Epithelial cell of prostate (primary cell): ENCODE data around the gene CDC23.
"Not testable (repeated sequence)": the region's sequence is repeated elsewhere in the genome, so short reads cannot be mapped to it uniquely, and the experiment has no call there.

ENCODE experiments used
- DNase-seq: peaks from one replicate; pipeline ENCODE4 v3.0.0-alpha.2; 2011; ENCODE audit warnings: low read depth, low spot score
- H3K27ac ChIP-seq: fragments of 450-650 bp; 2 replicates; pipeline ENCODE4 v1.5.1; 2017; ENCODE audit warnings: mild to moderate bottlenecking

Gene CDC23, protein sequence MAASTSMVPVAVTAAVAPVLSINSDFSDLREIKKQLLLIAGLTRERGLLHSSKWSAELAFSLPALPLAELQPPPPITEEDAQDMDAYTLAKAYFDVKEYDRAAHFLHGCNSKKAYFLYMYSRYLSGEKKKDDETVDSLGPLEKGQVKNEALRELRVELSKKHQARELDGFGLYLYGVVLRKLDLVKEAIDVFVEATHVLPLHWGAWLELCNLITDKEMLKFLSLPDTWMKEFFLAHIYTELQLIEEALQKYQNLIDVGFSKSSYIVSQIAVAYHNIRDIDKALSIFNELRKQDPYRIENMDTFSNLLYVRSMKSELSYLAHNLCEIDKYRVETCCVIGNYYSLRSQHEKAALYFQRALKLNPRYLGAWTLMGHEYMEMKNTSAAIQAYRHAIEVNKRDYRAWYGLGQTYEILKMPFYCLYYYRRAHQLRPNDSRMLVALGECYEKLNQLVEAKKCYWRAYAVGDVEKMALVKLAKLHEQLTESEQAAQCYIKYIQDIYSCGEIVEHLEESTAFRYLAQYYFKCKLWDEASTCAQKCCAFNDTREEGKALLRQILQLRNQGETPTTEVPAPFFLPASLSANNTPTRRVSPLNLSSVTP

DNA sequence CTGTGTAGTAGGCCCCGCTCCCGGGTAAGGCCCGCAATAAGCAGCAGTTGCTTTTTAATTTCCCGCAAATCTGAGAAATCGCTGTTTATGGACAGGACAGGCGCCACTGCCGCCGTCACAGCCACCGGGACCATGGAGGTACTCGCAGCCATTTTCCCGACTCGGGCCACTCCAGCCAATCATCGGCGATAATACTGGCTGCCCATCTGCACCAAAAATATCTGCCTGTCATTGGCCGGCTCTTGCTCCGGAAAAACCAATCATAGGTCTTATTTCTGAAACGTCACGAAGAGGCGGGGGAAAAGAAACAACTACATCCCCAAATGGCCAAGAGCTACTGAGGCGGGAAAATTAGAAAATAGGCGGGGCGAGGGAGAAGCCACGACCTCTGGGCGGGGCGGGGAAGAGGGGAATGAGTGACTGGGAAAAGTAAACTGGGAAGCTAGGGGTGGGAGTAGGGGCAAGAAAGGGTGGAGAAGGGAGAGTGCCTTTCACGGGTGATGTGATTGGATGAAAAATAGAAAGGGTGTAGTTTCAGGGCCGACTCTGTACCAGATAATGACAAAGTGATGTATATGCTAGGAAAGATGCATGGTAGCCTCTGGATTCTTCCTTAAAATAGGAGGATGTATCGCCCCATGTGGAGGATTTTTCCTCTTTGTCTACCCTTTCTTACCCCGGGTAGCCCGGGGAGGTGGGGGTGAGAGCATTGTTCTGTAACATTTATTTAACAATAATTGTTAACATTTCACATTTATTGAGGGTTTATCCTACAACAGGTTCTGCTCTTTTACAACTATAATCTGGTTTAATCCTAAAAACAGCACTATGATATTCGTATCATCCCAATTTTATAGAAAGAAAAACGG, at the start of gene CDC23:
TSS of gene CDC23 (minus strand) at position 163 of the 869 bp plus-strand sequence. CDS start at position 152, 11 bp downstream.
- DNase-seq: peak; percentile 91
- peak within 1 kb of the TSS; percentile 40 for H3K27ac ChIP-seq

DNA sequence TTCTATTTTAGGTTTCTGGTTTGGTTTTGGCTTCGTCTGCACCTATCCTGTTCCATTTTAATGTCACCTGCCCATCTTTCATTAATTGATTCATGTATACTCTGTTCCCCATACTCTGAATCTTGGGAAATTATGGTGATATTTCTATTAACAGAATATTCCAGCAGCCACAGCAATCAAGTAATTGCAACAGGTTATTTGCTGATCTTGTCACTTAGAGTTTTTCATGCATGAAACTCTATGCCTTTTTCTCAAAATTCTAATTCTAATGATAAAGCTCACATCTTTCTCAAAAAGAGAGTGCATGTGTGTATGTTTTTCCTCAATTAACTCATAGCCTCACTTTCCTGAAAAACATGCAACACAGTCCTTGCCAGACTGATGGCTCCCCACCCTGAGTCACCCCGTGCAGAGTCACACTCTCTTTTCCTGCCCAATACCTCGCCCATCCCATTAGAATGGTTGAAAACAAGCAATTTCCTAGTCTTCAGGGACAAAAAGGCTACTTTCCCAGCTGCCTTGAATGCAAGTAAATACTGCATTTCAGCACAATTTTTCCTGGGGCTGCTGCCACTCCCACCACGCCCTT, 45.7 kb upstream of the CDC23 start:
- no peak overlapping the region for H3K27ac ChIP-seq
- DNase-seq: no peak

DNA sequence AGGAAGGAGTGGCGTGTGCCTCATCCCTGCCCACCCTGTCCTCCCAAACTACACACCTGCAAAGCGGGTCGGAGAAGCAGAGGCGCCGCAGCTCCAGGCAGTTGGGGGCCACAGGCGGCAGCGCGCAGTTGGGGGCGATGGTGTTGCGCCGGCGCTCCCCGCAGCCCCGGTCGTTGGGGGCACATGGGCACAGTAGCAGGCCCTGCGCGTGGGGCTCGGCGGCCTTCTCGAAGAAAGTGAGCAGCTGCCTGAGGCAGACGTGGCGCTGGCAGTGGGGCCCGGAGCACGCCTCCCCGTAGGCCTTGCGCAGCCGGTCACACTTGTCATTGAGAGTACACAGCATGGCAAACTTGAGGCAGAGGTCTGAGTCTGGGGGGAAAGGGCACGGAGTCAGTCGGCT, 44.5 kb upstream of the CDC23 start:
- H3K27ac ChIP-seq: no peak overlapping the region
- DNase-seq: no peak

DNA sequence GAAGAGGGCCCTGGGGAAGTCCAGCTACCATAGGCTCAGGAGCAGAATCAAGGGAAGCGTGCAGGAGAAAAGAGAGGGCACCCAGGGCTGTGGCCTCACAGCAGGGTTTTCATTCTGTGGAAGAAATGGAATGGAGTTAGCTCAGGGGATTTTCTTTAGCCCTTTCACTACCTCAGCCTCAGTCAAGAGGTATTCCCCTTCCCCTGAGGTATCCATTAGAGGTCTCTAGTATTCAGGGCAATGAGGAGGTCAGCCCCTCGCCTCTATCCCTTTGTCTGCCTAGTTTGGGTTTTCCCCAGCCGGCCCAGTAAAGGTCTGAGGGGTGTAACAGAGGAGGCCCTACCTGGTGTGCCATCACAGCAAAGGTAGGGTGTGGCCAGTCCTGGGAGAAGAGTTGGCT, 39.8 kb upstream of the CDC23 start:
- no peak overlapping the region for H3K27ac ChIP-seq
- DNase-seq: no peak

DNA sequence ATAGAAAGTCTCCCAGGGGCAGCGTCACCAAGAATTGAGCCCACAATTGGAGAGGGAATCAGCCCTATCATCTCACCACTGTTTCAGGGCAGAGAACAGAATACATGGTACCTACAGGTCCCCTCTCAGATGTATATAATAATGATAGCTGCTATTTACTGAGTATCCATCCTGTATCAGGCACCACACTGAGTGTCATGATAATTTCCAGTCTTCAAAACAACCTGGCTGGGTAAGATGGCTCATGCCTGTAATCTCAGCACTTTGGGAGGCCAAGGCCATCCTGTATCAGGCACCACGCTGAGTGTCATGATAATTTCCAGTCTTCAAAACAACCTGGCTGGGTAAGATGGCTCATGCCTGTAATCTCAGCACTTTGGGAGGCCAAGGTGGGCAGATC, 34.7 kb upstream of the CDC23 start:
- not testable (repeated sequence) for DNase-seq, H3K27ac ChIP-seq

DNA sequence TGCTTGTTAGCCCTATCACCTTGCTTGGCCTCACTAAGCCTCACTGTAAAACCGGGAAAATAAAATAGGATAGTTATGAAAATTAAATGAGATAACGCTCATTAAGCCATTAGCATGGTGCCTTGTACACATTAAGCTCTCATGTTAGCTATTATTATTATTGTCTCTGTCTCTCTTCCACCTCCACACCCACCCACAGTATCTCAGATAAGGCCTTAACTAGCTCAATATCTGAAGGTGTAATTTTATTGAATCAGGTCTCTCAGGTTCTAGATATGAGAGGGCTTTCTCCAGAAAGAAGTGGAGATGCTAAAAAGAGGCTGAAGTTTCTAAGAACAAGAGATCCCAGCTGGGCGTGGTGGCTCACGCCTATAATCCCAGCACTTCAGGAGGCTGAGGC, 33.7 kb upstream of the CDC23 start:
- H3K27ac ChIP-seq: no peak overlapping the region
- no peak for DNase-seq

DNA sequence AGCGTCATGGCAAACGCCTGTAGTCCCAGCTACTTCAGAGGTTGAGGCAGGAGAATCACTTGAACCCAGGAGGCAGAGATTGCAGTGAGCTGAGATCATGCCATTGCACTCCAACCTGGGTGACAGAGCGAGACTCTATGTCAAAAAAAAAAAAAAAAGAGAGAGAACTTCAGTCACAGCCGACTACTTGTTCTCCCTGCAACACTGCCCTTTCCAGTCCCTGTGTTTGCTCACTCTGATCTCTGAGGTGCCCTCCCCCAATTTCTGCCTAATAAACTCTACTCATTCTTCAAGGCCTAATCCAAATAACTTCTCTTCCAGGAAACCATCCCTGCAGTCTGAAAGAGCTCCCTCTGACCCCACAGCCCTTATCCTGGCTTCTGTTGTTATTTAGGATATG, 33.2 kb upstream of the CDC23 start:
- no peak overlapping the region for H3K27ac ChIP-seq
- no peak for DNase-seq

DNA sequence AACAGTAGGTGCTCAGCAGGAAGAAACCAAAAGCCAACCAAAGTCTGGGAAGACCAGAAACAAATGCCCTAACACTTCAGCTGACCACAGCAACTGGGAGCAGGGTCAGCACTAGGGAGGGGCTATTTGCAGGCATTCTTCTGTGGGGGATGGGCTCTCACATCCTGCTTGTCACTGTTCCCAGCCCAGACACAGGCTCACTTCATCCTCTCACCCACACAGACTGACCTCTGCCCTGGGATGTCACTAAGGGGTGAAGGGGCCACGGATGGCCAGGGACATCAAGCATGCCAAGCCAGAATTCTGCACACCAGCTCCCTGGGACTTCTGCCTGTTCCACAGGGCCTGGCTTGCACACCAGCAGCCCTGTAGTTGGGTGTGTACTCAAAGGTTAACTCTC, 32.6 kb upstream of the CDC23 start:
- DNase-seq: no peak
- H3K27ac ChIP-seq: no peak overlapping the region

DNA sequence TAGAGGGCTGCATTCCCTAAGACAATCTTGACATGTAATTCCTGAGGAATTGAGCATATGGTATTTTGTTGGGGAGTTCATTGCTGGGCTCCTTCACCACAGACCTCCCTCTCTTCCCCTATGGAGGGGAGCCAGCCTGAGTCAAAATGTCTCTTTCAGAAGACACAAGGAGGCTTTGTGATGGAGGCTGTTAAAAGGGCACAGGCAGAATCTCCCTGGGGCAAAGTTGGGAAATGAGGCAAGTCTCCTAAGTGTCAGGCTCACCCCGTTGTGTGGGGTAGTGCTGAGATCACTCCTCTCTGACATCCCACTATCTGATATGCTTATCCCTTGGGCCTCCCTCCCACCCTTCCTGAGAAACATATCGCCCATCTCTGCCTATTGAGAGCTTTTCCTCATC, 30.7 kb upstream of the CDC23 start:
- H3K27ac ChIP-seq: no peak overlapping the region
- no peak for DNase-seq

DNA sequence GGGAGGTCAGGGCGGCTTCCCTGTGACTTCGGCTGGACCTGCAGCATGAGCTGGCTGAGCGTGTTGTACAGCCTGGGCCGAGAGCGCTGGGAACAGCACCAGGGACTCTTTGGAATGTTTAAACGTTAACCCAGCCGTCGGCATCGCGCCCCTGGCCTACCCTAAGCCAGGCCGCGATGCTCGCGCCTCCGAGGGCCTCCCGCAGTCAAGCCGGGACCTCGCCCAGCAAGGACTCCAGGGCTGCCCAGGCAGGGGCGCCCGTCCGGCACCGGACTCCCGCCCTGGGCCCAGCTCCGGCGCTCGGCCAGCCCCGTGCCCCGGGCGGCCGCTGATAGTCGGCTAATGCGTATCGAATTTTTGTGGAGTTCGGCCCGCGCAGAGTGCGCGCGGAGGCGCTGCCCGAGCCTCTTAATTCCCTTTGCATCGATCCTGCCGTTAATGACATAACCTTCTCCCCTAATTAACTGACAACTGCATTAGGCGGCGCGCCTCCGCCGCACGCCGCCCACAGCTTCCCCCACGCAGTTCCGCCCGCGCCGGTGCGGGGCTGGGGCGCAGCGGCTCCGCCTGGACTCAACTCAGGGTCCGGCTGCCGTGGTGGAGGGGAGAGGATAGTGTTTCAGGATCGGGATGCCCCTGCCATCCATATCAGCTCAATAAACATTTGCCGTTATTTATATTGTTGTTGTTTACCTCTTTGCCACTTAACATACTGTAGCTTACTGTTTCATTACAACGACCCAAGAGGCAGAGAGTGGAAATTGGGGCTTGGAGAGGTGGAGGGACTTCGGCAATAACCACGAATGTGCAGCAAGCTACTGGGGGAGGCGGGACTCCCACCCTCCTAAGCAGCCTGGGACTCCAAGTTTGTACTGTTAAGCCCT, 28.8 kb upstream of the CDC23 start:
- no peak for DNase-seq
- H3K27ac ChIP-seq: no peak overlapping the region

DNA sequence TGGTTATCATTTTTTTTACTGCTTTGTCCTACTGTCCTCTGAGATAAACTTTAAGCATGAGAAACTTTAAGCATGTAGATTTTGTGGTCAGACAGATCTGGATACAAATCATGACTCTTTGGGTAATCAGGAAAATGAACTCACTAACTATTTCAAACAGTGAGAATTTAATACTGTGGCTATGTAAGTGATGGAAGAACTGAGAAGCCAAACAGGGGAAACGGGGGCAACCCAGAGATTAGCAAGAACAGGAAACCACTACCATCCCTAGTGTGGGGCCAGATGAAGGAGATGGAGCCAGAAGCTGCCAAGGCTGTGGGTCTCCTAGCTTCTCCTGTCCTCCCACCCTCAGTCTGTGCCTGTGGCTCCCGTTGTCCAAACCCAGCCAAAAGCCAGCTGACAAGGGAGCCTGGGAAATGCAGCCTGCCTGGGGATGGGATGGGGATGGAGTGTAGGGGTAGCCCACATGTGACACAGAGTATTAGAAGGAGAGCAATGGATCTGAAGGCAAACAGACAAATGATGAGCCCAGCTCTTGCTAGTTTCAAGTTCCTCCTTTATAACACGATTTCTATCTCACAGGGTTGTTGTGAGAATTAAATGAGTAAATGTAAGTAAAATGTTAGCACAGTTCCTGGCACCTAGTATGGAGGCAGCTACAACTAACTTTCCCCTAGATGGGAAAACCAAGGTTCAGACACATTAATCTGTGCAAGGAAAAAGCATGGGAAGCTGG, 27.7 kb upstream of the CDC23 start:
- DNase-seq: no peak
- no peak overlapping the region for H3K27ac ChIP-seq

DNA sequence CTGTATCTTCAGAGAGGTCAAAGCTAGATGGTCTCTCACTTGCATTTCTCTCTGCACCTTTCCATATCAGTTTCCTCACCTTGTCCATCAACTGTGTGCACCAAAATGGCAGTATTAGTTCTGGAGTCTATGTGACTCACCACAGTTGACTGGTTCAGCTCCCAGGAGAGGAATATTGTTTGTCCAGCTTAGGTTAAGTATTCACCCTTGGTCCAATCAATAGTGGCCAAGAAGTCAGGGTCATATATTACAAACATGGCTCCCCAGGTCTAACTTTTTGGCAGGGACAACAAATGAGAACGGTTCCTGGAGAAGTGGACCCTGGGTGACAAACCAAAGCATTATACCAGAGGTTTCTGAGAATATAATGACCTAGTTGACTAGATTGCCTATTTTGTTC, 24.9 kb upstream of the CDC23 start:
- no peak for DNase-seq
- no peak overlapping the region for H3K27ac ChIP-seq

DNA sequence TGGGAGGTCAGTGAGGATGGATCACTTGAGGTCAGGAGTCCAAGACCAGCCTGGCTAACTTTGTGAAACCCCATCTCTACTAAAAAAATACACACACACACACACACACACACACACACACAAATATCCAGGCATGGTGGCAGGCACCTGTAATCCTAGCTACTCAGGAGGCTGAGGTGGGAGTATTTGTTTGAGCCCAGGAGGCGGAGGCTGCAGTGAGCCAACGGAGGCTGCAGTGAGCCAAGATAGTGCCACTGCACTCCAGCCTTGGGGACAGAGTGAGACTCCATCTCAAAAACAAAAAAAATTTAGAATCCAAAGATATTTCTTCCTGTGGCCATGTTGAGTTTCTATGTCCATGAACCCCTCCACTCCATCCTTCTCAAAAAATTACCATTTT, 21.5 kb upstream of the CDC23 start:
- no peak for DNase-seq
- H3K27ac ChIP-seq: no peak overlapping the region

DNA sequence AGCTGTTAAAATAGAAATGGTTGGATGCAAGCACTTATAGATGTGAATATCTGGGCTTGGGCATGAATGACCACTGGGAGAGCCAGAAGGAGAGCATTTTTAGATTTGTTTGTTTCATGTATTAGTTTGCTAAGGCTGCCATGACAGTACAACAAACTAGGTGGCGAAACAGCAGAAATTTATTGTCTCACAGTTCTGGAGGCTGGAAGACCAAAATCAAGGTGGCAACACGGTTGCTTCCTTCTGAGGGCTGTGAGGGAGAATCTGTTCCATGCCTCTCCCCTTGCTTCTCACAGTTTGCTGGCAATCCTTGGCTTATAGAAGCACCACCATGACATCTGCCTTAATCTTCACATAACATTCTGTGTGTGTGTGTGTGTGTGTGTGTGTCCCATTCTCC, 20.2 kb upstream of the CDC23 start:
- H3K27ac ChIP-seq: no peak overlapping the region
- DNase-seq: no peak

DNA sequence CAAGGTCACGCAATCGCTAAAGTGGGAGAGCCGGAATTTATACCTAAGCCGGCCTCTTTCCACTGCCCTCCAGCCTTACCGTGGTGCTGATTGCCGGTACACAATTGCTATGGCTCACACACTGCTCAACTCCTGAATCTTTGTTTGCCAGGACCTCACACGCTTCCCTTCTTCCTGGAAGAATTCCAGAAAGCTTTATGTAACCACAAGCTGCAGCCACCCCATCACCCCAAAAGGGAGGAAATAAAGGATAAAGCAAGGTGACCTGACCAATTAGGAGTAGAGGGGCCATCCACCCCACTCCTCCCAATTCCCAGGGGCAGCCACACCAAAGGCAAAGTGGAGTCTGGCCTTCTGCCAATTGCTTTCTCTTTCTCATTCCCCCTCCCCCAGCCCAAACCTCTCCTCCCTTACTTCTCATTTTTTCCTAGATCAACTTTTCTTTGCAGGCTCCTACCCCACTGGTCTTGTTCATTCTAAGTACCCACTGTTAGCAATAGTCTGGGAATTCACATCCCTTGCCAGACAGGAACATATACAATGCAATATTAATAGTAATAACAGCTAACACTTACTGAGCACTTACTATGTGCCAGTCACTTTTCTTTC, 18.0 kb upstream of the CDC23 start:
- no peak overlapping the region for H3K27ac ChIP-seq
- peak; percentile 10 for DNase-seq

DNA sequence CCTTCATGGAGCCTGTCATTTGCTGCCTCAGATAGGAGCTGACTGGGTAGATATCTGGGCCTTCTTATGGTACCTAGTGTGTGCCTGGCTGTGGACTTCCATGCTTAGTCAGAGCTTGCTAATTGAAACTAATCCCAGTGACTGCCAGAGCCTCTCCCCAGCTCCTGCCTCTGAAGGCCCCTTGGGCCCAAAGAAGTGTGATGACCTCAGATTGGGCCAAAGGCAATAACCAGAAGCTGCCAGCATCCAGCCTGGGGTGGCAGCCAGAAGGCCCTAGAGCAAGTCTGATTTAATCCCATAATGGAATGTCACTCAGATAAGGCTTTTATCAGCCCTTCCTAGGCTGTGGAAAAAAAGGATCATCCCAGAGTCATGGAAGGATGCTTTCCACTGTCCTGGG, 17.1 kb upstream of the CDC23 start:
- no peak overlapping the region for H3K27ac ChIP-seq
- no peak for DNase-seq

DNA sequence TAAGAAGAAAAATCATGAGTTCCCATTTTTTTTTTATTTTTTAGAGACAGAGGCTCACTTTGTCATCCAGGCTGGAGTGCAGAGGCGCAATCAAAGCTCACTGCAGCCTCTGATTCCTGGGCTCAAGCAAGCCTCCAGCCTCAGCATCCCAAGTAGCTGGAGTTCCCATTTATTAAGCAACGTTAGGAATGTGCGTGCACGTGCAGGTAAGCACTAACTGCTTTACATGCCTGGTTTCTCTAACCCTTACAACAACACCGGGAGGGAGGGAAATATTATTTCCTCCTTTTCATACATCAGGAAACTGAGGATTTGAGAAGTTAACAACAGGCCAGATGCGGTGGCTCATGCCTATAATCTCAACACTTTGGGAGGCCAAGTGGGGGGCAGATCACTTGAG, 16.3 kb upstream of the CDC23 start:
- DNase-seq: no peak
- H3K27ac ChIP-seq: no peak overlapping the region

DNA sequence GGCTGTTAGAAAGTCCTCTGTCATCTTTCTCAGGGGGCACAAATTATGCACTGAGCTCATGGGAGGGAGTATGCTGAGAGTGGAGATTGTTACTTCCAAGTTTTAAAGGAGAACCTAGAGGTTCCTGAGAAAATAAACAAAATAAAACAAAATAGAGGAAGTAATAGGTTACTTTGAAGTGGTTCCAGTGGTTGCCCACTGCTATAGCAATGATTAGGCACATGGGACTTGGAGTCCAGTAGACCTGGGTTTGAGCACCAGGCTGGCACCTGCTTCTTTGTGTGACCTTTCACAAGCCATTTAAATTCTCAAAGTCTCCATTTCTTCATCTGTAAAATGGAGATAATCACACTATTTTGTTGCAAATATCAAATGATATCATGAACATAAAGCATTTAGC, 13.8 kb upstream of the CDC23 start:
- no peak for DNase-seq

DNA sequence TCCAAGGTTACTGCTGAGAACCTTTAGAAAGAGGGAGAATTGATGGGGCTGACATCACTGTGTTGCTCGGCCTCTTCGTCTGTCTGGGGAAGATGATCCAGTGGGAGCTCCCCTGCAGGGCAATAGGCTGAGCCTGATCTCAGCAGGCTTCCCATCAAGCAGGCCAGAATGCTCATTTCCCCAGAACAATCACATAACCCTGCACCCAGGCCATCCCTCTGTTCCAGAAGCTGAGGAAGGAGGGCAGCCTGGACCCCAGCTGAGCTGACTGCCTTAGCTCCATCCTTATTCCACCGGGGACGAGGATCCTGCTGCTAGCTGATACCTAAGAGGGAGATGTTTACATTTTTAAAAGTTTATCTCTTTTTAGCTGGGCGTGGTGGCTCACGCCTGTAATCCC, 11.6 kb upstream of the CDC23 start:
- no peak overlapping the region for H3K27ac ChIP-seq
- no peak for DNase-seq

More for the DNA sequence above, 13.8 kb upstream of the CDC23 start:
- H3K27ac ChIP-seq: no peak overlapping the region
